Stimulated activated CD8-positive, alpha-beta memory T cell treated with anti-CD3 and anti-CD28 coated beads, Interleukin-4, amount 100 ng/mL, for 1 hour (primary cell): ENCODE data around the gene TMEM145.
"Not testable (repeated sequence)": the region's sequence is repeated elsewhere in the genome, so short reads cannot be mapped to it uniquely, and the experiment has no call there.

ENCODE experiments used
- DNase-seq, 2 donors: peaks; one replicate each; pipeline ENCODE4 v3.0.0-alpha.2; 2020; ENCODE audit warnings: low read depth in 2 of 2, low spot score in 1 of 2

The TMEM145 gene

DNA sequence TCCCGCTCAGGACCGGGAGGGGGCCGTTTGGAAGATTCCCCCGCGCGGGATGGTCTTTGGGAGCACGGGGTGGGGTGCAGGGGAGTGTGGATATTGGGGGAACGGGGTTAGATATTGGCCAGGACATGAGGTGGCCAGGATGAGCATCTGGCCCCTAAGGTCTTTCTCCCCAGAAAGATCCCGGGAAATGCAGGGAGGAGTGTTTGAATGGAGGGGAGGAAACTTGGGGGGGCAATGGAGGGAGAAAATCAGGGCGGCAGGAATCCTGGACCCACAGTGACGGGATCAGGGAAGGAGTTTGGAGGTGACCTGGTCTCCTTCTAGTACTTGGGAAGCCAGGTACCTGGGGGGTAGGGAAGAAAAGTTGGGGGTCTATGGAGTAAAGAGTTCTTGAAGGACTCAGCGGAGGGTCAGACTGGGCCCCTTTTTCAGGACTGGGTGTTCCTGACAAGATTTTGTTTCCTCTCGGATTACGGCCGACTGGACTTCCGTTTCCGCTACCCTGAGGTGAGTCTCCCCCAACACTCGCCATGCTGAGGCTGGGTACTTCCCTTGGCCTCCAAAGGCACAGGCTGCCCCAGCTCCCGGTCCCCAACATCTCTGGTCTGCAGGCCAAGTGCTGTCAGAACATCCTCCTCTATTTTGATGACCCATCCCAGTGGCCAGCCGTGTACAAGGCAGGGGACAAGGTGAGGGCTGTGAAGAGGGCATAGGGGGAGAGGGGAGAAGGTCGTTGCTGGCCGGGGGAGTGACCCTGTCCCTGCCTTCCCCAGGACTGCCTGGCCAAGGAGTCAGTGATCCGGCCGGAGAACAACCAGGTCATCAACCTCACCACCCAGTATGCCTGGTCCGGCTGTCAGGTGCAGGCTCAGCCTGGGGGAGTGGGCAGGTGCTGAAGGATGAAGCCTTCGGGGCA, 989 bp downstream of the TMEM145 start:
- DNase-seq = no peak

DNA sequence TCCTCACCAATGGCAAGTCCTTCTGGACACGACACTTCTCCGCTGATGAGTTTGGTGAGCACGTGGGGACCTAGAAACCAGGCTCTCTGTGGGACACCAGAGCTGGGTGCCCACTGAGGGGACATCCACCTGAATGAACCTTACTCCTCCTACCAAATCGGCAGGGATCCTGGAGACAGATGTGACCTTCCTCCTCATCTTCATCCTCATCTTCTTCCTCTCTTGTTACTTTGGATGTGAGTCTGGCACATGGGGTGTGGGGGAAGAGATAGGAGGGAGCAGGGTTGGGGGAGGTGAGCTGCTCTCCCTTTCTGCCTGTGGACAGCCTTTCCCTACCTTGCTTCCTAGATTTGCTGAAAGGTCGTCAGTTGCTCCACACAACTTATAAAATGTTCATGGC, 1.9 kb downstream of the TMEM145 start:
- no peak for DNase-seq

GRCh38 chr19:42316223-42317211, 3.4 kb downstream of the TMEM145 start:
- no peak for DNase-seq

- no peak for DNase-seq
Observed at GRCh38 chr19:42317535-42317934, 4.4 kb downstream of the TMEM145 start.

DNA sequence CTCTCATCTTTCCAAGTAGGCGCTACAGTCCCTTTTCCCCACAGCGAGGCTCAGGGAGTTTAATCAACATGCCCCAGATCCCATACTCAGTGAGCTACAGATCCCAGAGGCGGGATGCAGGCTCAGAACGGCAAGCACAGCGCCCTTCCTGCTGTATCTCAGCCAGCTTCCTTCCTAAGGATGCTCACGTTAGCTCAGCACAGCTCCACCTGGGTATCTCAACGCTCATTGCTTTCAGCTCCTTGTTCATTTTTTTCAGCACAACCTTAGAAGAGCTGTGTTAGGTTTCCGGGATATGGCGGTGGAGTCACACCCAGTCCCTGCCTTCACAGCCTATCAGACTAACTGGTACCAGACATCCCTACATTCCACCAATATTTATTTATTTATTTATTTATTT, 9.2 kb downstream of the TMEM145 start:
- DNase-seq = no peak

GRCh38 chr19:42323473-42323851, 10.4 kb downstream of the TMEM145 start:
- no peak for DNase-seq

GRCh38 chr19:42323852-42324654, 10.9 kb downstream of the TMEM145 start:
- no peak for DNase-seq

- DNase-seq = no peak
Observed at GRCh38 chr19:42324655-42325307, 11.7 kb downstream of the TMEM145 start.

DNA sequence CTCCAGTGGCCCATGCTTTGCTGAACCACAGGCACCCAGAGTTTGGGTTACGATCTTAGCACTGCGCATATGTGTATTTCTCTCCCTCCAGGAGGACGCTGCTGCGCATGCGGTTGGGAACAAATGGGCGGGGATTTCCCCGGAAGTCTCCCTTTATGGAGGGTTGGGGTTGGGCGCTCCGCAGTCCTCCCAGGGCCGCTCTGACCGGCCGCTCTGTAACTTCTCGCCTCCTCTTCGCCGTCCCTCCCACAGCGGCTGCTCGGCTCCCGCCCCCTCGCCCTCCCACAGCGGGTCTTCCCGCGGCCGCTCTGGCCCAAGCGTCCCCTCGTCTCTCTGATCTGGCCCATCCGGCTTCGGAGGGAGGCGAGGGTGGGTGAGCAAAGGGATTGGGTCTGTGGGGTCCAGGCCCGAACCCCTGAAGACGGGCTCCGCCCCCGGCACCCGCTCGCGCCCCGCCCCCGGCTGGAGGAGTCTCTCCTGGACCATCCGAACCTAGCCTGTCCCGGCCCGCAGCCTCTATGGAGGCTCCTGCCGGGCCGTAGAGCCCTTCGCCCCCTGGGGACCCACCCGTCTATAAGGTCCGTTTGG, 12.3 kb downstream of the TMEM145 start, which contains the start of gene MEGF8:
Gene MEGF8 (plus strand): TSS at position 328 of the 588 bp plus-strand sequence. CDS start 609 bp downstream, outside the sequence.
- DNase-seq = peak; percentile 93 to 98

GRCh38 chr19:42325896-42326771, 13.0 kb downstream of the TMEM145 start:
- DNase-seq = no peak

DNA sequence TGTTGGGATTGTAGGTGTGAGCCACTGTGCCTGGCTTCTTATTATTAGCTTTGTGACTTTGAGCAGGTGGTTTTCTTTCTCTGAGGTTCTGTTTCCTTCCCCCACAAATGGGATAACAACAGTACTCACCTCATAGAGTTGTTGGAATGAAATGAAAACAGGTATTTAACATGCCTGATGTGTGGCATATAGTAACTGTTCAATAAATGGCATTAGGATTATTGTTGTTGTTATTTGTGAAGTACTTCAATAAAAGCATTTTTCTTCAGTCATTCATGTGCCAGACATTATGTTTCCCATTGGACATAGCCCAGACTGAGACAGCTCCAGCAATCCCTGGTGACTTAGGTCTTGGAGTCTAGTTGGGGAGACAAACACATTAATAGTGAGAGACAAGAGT, 13.9 kb downstream of the TMEM145 start:
- DNase-seq = no peak

- no peak for DNase-seq
Observed at GRCh38 chr19:42327381-42327780, 14.3 kb downstream of the TMEM145 start.

- no peak for DNase-seq
Observed at GRCh38 chr19:42328106-42328505, 15.0 kb downstream of the TMEM145 start.

- DNase-seq = no peak
Observed at GRCh38 chr19:42328854-42329253, 15.7 kb downstream of the TMEM145 start.

GRCh38 chr19:42330241-42330711, 17.2 kb downstream of the TMEM145 start:
- no peak for DNase-seq

GRCh38 chr19:42331333-42331732, 18.2 kb downstream of the TMEM145 start:
- not testable (repeated sequence) for DNase-seq

GRCh38 chr19:42332059-42332458, 18.9 kb downstream of the TMEM145 start:
- DNase-seq = no peak

GRCh38 chr19:42333018-42333417, 19.9 kb downstream of the TMEM145 start:
- DNase-seq = no peak
